Hepatocyte (in vitro differentiated cells): Measurements from ENCODE around the gene HERC5.

Source experiments
- EZH2 ChIP-seq: fragments of 200-600 bp; sonication (generic); IDR thresholded peaks from 2 replicates; pipeline ENCODE4 v1.6.1; 2016; ENCODE audit warnings: antibody characterized with exemption, mild to moderate bottlenecking, borderline replicate concordance
- EZH2phosphoT487 ChIP-seq: fragments of 200-600 bp; sonication (generic); IDR thresholded peaks from one replicate; pipeline ENCODE4 v1.6.1; 2018; ENCODE audit warnings: antibody characterized with exemption, mild to moderate bottlenecking, low read depth, moderate library complexity; ENCODE audit not compliant: unreplicated experiment, severe bottlenecking
- TF ChIP-seq, protein P1 (sequence below): fragments of 200-600 bp; sonication (generic); IDR thresholded peaks from 2 replicates; pipeline ENCODE4 v1.5.1; 2016; ENCODE audit warnings: antibody characterized with exemption, mild to moderate bottlenecking; ENCODE audit not compliant: poor library complexity

GRCh38 chr4:88457307-88458103 lies 586 bp downstream of the HERC5 start:
- TF ChIP-seq EZH2phosphoT487 (no peak), EZH2 (peak; percentile 65)
- TF ChIP-seq, protein P1, sequence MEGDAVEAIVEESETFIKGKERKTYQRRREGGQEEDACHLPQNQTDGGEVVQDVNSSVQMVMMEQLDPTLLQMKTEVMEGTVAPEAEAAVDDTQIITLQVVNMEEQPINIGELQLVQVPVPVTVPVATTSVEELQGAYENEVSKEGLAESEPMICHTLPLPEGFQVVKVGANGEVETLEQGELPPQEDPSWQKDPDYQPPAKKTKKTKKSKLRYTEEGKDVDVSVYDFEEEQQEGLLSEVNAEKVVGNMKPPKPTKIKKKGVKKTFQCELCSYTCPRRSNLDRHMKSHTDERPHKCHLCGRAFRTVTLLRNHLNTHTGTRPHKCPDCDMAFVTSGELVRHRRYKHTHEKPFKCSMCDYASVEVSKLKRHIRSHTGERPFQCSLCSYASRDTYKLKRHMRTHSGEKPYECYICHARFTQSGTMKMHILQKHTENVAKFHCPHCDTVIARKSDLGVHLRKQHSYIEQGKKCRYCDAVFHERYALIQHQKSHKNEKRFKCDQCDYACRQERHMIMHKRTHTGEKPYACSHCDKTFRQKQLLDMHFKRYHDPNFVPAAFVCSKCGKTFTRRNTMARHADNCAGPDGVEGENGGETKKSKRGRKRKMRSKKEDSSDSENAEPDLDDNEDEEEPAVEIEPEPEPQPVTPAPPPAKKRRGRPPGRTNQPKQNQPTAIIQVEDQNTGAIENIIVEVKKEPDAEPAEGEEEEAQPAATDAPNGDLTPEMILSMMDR, result no peak
